Thyroid gland (tissue), 4 donors: ENCODE data around the gene PDCD10. TPM values are rescaled to one million over a fixed set of nuclear protein-coding genes. Genes with fewer than 3 reads are reported as not detected.

Source experiments
- DNase-seq, 2 donors: peaks; one replicate each; pipeline ENCODE4 v3.0.0-alpha.2; 2019
- H3K27ac ChIP-seq, 3 donors: fragments of 200-600 bp; sonication (generic); 1 replicate in 2 of 3; 2 replicates in 1 of 3; pipeline ENCODE4 v1.5.1; 2016 to 2019; ENCODE audit warnings: mild to moderate bottlenecking in 1 of 3, moderate library complexity in 1 of 3
- H3K27me3 ChIP-seq: fragments of 200-600 bp; sonication (generic); one replicate; pipeline ENCODE4 v1.5.1; 2019
- H3K36me3 ChIP-seq, 2 donors: fragments of 200-600 bp; sonication (generic); one replicate each; pipeline ENCODE4 v1.5.1; 2016 to 2019
- H3K4me1 ChIP-seq, 2 donors: fragments of 200-600 bp; sonication (generic); one replicate each; pipeline ENCODE4 v1.5.1; 2017 to 2019
- H3K4me3 ChIP-seq, 3 donors: fragments of 200-600 bp; sonication (generic); replicated peaks in 1 of 3; 1 replicate in 2 of 3; 2 replicates in 1 of 3; pipeline ENCODE4 v1.5.1; 2016; ENCODE audit warnings: mild to moderate bottlenecking in 1 of 3
- H3K9me3 ChIP-seq: fragments of 200-600 bp; sonication (generic); one replicate; pipeline ENCODE4 v1.5.1; 2017
- POLR2A ChIP-seq, 2 donors: fragments of 450-650 bp; IDR thresholded peaks; one replicate each; pipeline ENCODE4 v1.6.1; 2017; ENCODE audit warnings: antibody characterized with exemption in 2 of 2, mild to moderate bottlenecking in 2 of 2, moderate library complexity in 1 of 2
- WGBS, 2 donors: methylation state at CpG; one replicate each; pipeline ENCODE4 v1.1.5; 2017; 5-methylcytosine and 5-hydroxymethylcytosine counted together
- intact Hi-C: fragments of 100-400 bp; cut with DNase I; formaldehyde crosslinking; loops from one replicate; pipeline ENCODE4 v1.15.1; 2023
- total RNA-seq, 4 donors: library from RNA; depleted of rRNA; stranded (reverse); fragments of >200 nt; gene quantifications; one replicate each; pipeline ENCODE4 v1.2.3, GENCODE V29; 2016
- TF ChIP-seq, protein P1 (sequence below), 6 experiments: fragments of 200-600 bp in 3 of 6; fragments of 450-650 bp in 3 of 6; sonication (generic) in 3 of 6; IDR thresholded peaks; one replicate each; pipeline ENCODE4 v1.5.1; 2016 to 2019; ENCODE audit warnings: antibody characterized with exemption in 6 of 6, mild to moderate bottlenecking in 2 of 6, inconsistent platforms in 1 of 6, moderate library complexity in 1 of 6

PDCD10 gene
- total RNA-seq, 4 donors from 2014 or later, result 56.7 to 80.8 (median 76.9) TPM

DNA sequence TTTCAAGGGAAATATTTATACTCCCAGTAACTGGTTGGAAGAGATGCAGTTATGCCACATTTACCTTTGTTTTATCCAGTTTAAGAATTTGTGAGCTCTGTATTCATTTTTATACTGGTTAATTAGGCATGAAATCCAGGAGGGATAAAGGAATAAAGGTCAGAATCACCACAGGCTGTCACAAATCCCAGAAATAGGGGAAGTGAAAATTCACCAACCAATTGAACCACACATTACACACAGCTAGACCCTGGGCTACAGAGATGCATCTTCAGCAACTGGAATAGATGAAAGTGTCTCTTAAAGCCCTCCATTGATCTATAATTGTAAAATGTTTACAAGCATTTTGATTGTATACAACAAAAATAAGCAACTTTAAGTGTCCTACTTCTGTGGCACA, 19.4 kb upstream of the PDCD10 start:
- DNase-seq, result no peak
- TF ChIP-seq, protein P1, sequence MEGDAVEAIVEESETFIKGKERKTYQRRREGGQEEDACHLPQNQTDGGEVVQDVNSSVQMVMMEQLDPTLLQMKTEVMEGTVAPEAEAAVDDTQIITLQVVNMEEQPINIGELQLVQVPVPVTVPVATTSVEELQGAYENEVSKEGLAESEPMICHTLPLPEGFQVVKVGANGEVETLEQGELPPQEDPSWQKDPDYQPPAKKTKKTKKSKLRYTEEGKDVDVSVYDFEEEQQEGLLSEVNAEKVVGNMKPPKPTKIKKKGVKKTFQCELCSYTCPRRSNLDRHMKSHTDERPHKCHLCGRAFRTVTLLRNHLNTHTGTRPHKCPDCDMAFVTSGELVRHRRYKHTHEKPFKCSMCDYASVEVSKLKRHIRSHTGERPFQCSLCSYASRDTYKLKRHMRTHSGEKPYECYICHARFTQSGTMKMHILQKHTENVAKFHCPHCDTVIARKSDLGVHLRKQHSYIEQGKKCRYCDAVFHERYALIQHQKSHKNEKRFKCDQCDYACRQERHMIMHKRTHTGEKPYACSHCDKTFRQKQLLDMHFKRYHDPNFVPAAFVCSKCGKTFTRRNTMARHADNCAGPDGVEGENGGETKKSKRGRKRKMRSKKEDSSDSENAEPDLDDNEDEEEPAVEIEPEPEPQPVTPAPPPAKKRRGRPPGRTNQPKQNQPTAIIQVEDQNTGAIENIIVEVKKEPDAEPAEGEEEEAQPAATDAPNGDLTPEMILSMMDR (IDR thresholded peaks at IDR 0.05), result no peak
- no peak for TF ChIP-seq POLR2A (IDR thresholded peaks at IDR 0.05)
- intact Hi-C loops, result no loop called here
- Histone ChIP-seq H3K27me3 (no peaks in the 10 kb centered on the region), H3K4me1 (no peaks in the 10 kb centered on the region), H3K4me3 (no peak overlapping the region), H3K27ac (no peak overlapping the region), H3K36me3 (no peaks in the 10 kb centered on the region), H3K9me3 (no peaks in the 10 kb centered on the region)

DNA sequence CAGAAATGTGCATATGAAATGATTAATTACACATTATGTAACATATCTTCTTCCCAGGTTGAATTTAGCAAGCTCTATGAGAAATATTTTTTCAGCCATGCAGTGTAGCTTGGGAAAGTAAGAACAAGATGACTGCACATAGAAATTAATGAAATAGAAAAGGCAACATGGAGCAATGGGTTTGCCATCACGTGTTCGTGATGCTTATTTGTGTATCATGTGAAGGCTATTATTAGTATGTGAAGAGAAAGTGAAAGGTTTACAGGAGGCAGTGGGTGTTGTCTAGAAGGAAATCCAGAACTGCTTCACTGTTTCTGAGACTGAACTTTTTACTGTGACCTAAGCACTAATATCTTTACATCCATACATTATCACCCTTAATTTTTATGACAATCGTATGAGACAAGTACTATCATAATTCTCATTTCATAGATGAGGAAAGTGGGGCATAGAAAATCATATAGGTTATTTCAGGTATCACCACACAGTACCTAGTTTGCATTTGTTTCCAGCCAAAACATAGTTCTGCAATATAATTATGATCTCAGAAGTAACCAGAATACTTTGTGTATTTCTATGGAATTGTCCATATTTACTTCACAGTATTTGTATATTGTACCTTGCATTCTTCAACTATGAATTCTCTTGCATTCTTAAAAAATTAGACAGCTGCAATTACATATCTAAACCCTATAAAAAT, 15.7 kb upstream of the PDCD10 start:
- Histone ChIP-seq H3K27ac (no peak overlapping the region), H3K9me3 (no peaks in the 10 kb centered on the region), H3K4me3 (no peak overlapping the region), H3K4me1 (no peaks in the 10 kb centered on the region), H3K36me3 (no peaks in the 10 kb centered on the region), H3K27me3 (no peaks in the 10 kb centered on the region)
- intact Hi-C loops, result no loop called here
- TF ChIP-seq, protein P1 (IDR thresholded peaks at IDR 0.05), result no peak
- TF ChIP-seq POLR2A (IDR thresholded peaks at IDR 0.05), result no peak
- no peak for DNase-seq
- 68 to 75% methylated on average over 3 of the region's 3 CpGs for WGBS, 2 donors

DNA sequence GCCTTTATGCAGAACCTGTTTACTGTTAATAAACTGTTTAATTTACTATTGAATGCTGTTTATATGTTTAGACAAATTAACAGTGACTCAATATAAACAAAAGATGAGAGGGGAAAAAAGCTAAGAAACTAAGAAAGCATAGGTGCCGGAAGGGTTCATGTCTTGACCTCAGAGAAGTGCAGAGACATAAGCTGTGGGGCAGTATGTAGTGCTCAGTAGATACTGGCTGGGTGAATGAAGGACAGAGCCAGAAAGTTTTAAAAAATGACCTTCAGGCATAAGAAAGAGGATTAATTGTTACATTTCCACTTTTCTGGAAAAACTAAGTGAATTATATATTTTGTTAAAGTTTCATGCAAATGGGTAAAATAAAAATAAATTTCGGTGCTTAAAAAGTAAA, 15.0 kb upstream of the PDCD10 start:
- 95% methylated on average over 2 of the region's 2 CpGs for WGBS, 2 donors
- TF ChIP-seq, protein P1 (IDR thresholded peaks at IDR 0.05), result no peak
- TF ChIP-seq POLR2A (IDR thresholded peaks at IDR 0.05), result no peak
- intact Hi-C loops, result no loop called here

DNA sequence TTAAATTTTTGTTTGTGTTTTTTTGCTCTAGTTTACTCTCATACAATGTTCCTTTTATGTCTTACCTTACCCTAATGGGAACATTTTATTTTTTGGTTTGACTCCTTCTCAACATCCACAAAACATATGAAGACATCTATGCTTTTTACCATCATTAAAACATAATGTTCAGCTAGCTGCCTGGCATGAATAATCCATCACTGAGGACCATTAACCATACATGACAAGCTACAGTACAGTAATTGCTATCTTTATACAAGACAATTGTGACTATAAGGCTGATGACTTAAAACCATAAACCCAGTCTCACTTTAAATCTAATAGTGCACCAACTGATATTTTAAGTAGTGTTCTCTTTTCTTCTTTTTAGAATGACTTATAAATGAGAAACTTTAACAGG, 14.5 kb upstream of the PDCD10 start:
- H3K4me3 ChIP-seq, result no peak overlapping the region
- no peaks in the 10 kb centered on the region for H3K27me3 ChIP-seq
- H3K36me3 ChIP-seq, result no peaks in the 10 kb centered on the region
- H3K27ac ChIP-seq, result no peak overlapping the region
- no peaks in the 10 kb centered on the region for H3K9me3 ChIP-seq
- TF ChIP-seq, protein P1 (IDR thresholded peaks at IDR 0.05), result no peak
- TF ChIP-seq POLR2A (IDR thresholded peaks at IDR 0.05), result no peak
- DNase-seq, result no peak
- H3K4me1 ChIP-seq, result no peaks in the 10 kb centered on the region
- intact Hi-C loops, result no loop called here

More for the DNA sequence above, 15.0 kb upstream of the PDCD10 start:
- no peak for DNase-seq
- Histone ChIP-seq H3K9me3 (no peaks in the 10 kb centered on the region), H3K27me3 (no peaks in the 10 kb centered on the region), H3K4me3 (no peak overlapping the region), H3K36me3 (no peaks in the 10 kb centered on the region), H3K27ac (no peak overlapping the region), H3K4me1 (no peaks in the 10 kb centered on the region)

DNA sequence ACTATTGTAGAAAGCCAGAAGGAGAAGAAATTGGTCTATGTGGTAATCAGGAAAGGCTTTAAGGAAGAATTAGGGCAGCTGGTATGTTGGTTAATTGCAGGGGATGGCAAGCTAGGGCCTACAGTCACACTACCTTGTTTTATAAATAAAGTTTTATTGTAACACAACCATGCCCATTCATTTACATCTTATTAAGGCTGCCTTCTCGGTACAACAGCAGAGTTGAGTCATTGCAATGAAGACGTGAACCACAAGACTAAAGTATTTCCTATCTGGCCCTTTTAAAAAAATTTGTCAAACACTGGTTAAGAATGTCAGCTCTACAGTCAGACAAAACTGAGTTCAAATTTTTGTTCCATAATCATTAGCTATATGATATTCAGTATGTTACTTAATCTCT, 9.1 kb upstream of the PDCD10 start:
- WGBS, 2 donors, result 91 to 95% methylated on average over 2 of the region's 2 CpGs
- no peak overlapping the region for H3K4me3 ChIP-seq
- intact Hi-C loops, result no loop called here
- H3K27ac ChIP-seq, result no peak overlapping the region
- TF ChIP-seq, protein P1 (IDR thresholded peaks at IDR 0.05), result no peak
- TF ChIP-seq POLR2A (IDR thresholded peaks at IDR 0.05), result no peak
- no peaks in the 10 kb centered on the region for H3K9me3 ChIP-seq
- DNase-seq, result no peak
- no peaks in the 10 kb centered on the region for H3K36me3 ChIP-seq
- H3K4me1 ChIP-seq, result no peaks in the 10 kb centered on the region
- H3K27me3 ChIP-seq, result no peaks in the 10 kb centered on the region
